K562 (cell line): ENCODE measurements around the gene CNPY3. TPM values are rescaled to one million over a fixed set of nuclear protein-coding genes. Genes with fewer than 3 reads are reported as not detected.
A peak's percentile ranks its signal among the peaks of the same experiment; 100 is the strongest.

Experiments used
- BRD4 ChIP-seq: fragments of 200-600 bp; sonication (generic); IDR thresholded peaks from 2 replicates; pipeline ENCODE4 v1.6.1; 2017; ENCODE audit warnings: inconsistent platforms
- CC2D1A ChIP-seq: fragments of 450-650 bp; IDR thresholded peaks from 2 replicates; pipeline ENCODE4 v1.6.1; 2017; ENCODE audit warnings: mild to moderate bottlenecking
- HEY1 ChIP-seq: fragments of 250-450 bp; sonication (Bioruptor Pico); IDR thresholded peaks from 2 replicates; pipeline ENCODE4 v1.5.0; 2020; ENCODE audit warnings: mild to moderate bottlenecking, moderate library complexity, borderline replicate concordance
- HMGN3 ChIP-seq: IDR thresholded peaks from 2 replicates; pipeline ENCODE4 v1.6.1; 2011; ENCODE audit warnings: borderline replicate concordance, low read depth, mild to moderate bottlenecking, mixed read lengths, low read length; ENCODE audit not compliant: insufficient read length; ENCODE audit errors: extremely low read depth
- RB1 ChIP-seq: fragments of 450-650 bp; IDR thresholded peaks from 2 replicates; pipeline ENCODE4 v1.6.1; 2017; ENCODE audit warnings: low read depth, mild to moderate bottlenecking
- SMC3 ChIP-seq: conservative IDR thresholded peaks from 2 replicates; pipeline ENCODE4 v1.6.1; 2011; ENCODE audit warnings: low read depth, low read length, improper control_type of control experiment; ENCODE audit not compliant: insufficient read depth
- SRSF1 ChIP-seq: fragments of 200-400 bp; formaldehyde crosslinking; IDR thresholded peaks from 2 replicates; pipeline ENCODE4 v1.6.1; 2017; ENCODE audit warnings: mild to moderate bottlenecking, low read depth, low read length, moderate library complexity
- XRCC5 ChIP-seq: fragments of 200-400 bp; formaldehyde crosslinking; IDR thresholded peaks from 2 replicates; pipeline ENCODE4 v1.6.1; 2017; ENCODE audit warnings: low read depth, mild to moderate bottlenecking, low read length
- ZFPM2 ChIP-seq: fragments of 250-450 bp; sonication (Bioruptor Pico); IDR thresholded peaks from 2 replicates; pipeline ENCODE4 v1.5.1; 2022; ENCODE audit warnings: mild to moderate bottlenecking
- ZKSCAN1 ChIP-seq: fragments of 150-350 bp; IDR thresholded peaks from 2 replicates; pipeline ENCODE4 v1.6.1; 2016; ENCODE audit warnings: low read depth, low read length
- ZNF384 ChIP-seq: IDR thresholded peaks from 2 replicates; pipeline ENCODE4 v1.6.1; 2012; ENCODE audit warnings: low read depth, low read length, improper control_type of control experiment
- polyA plus RNA-seq, 8 experiments: library from polyadenylated mRNA; depleted of rRNA in 4 of 8; stranded (reverse) in 5 of 8; unstranded in 3 of 8; fragments of >200 nt; fragmentation: Nextera tagmentation in 2 of 8; fragmentation: Illumina TruSeq in 1 of 8; extraction: Ambion mirVana in 2 of 8; extraction: Trizol in 1 of 8; gene quantifications; 2 replicates each; pipeline versions ENCODE4 v1.2.1 to v1.2.3, GENCODE V29; 2011 to 2014; ENCODE audit warnings: inconsistent platforms in 1 of 8, missing spikeins in 1 of 8
- total RNA-seq, 7 experiments: library from RNA; depleted of rRNA in 6 of 7; stranded (reverse); fragments of >200 nt in 6 of 7; fragmentation: Illumina TruSeq in 2 of 7; extraction: Trizol in 2 of 7; gene quantifications; 2 replicates each; pipeline versions ENCODE4 v1.2.1 to v1.2.3, GENCODE V29; 2011 to 2021; ENCODE audit warnings: low replicate concordance in 1 of 7
- TF ChIP-seq, protein P1 (sequence below): fragments of 200-800 bp; sonication (Bioruptor generic); IDR thresholded peaks from 2 replicates; pipeline ENCODE4 v1.6.1; 2017; ENCODE audit warnings: missing genetic modification characterization, missing compliant biosample characterization
- TF ChIP-seq, protein P2 (sequence below): fragments of 200-800 bp; sonication (Bioruptor generic); IDR thresholded peaks from 2 replicates; pipeline ENCODE4 v1.6.1; 2016; ENCODE audit warnings: missing genetic modification characterization, missing compliant biosample characterization
- TF ChIP-seq, protein P3 (sequence below): sonication (generic); formaldehyde crosslinking; IDR thresholded peaks from 2 replicates; pipeline ENCODE4 v1.8.0; 2022; ENCODE audit warnings: mild to moderate bottlenecking, missing genetic modification reagents
- TF ChIP-seq, protein P4 (sequence below): fragments of 250-450 bp; sonication (Bioruptor Pico); IDR thresholded peaks from 2 replicates; pipeline ENCODE4 v1.4.0; 2020; ENCODE audit warnings: borderline replicate concordance
- TF ChIP-seq, protein P5 (sequence below): sonication (generic); formaldehyde crosslinking; IDR thresholded peaks from 2 replicates; pipeline ENCODE4 v1.8.1; 2023; ENCODE audit warnings: mild to moderate bottlenecking, missing genetic modification reagents

The CNPY3 gene
- total and polyA plus RNA-seq, 9 of the 15 experiments (the other 6 are each of a cell fraction or from before 2014, with no cell fraction given) = 2.4 to 37.4 (median 21.2) TPM

DNA sequence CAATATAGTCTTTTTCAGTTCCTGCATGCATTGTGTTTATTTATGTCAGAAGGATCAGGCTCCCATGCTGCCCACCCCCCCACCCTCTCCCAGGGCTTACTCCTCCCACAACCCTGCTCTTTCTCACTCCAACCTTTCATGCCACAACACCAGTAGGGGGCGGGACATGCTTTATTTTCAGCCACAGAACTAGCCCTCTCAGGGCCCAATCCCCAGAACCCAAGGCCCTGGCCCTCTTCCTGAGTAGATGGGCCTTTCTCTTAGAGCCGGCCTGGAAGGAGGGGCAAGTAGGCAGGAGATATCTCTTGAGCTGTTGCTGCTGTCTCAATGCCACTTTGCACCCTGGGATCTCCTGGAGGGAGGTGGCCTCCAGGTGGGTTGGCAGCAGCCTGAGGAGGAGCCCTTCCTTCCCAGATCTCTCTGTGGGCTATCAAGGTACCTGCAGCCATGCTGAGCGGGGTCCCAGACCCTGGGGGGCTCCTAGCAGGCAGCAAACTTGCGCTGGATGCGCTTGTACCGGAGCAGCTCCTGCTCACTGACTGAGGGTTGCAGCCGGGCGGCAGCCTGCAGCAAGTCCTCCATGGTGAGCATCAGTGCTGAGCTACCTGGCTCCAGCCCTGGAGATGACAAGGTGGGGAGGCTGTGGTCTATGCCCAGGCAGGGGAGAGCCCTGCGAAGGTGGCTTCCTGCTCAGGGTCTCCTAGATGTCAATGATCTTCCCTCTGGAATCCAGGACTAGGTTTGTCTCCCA, 34.8 kb downstream of the CNPY3 start (continued):
- TF ChIP-seq, protein P1, sequence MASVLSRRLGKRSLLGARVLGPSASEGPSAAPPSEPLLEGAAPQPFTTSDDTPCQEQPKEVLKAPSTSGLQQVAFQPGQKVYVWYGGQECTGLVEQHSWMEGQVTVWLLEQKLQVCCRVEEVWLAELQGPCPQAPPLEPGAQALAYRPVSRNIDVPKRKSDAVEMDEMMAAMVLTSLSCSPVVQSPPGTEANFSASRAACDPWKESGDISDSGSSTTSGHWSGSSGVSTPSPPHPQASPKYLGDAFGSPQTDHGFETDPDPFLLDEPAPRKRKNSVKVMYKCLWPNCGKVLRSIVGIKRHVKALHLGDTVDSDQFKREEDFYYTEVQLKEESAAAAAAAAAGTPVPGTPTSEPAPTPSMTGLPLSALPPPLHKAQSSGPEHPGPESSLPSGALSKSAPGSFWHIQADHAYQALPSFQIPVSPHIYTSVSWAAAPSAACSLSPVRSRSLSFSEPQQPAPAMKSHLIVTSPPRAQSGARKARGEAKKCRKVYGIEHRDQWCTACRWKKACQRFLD (CRISPR knock-in tag) = no peak
- TF ChIP-seq BRD4 (no peak), ZNF384 (0 out of 2 replicates have a peak, but pooled peaks have one; percentile 15), SMC3 (peak; percentile 74), SRSF1 (no peak), ZFPM2 (CRISPR knock-in tag) (no peak), ZKSCAN1 (no peak), HEY1 (CRISPR knock-in tag) (no peak), XRCC5 (0 out of 2 replicates have a peak, but pooled peaks have one; percentile 72), CC2D1A (peak; percentile 29; the same call in 1 of the 2 replicates), RB1 (no peak), HMGN3 (no peak)
- TF ChIP-seq, protein P2, sequence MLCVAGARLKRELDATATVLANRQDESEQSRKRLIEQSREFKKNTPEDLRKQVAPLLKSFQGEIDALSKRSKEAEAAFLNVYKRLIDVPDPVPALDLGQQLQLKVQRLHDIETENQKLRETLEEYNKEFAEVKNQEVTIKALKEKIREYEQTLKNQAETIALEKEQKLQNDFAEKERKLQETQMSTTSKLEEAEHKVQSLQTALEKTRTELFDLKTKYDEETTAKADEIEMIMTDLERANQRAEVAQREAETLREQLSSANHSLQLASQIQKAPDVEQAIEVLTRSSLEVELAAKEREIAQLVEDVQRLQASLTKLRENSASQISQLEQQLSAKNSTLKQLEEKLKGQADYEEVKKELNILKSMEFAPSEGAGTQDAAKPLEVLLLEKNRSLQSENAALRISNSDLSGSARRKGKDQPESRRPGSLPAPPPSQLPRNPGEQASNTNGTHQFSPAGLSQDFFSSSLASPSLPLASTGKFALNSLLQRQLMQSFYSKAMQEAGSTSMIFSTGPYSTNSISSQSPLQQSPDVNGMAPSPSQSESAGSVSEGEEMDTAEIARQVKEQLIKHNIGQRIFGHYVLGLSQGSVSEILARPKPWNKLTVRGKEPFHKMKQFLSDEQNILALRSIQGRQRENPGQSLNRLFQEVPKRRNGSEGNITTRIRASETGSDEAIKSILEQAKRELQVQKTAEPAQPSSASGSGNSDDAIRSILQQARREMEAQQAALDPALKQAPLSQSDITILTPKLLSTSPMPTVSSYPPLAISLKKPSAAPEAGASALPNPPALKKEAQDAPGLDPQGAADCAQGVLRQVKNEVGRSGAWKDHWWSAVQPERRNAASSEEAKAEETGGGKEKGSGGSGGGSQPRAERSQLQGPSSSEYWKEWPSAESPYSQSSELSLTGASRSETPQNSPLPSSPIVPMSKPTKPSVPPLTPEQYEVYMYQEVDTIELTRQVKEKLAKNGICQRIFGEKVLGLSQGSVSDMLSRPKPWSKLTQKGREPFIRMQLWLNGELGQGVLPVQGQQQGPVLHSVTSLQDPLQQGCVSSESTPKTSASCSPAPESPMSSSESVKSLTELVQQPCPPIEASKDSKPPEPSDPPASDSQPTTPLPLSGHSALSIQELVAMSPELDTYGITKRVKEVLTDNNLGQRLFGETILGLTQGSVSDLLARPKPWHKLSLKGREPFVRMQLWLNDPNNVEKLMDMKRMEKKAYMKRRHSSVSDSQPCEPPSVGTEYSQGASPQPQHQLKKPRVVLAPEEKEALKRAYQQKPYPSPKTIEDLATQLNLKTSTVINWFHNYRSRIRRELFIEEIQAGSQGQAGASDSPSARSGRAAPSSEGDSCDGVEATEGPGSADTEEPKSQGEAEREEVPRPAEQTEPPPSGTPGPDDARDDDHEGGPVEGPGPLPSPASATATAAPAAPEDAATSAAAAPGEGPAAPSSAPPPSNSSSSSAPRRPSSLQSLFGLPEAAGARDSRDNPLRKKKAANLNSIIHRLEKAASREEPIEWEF (CRISPR knock-in tag) = no peak
- TF ChIP-seq, protein P3, sequence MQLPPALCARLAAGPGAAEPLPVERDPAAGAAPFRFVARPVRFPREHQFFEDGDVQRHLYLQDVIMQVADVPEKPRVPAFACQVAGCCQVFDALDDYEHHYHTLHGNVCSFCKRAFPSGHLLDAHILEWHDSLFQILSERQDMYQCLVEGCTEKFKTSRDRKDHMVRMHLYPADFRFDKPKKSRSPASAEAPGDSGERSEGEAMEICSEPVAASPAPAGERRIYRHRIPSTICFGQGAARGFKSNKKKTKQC (CRISPR knock-in tag) = no peak
- TF ChIP-seq, protein P4, sequence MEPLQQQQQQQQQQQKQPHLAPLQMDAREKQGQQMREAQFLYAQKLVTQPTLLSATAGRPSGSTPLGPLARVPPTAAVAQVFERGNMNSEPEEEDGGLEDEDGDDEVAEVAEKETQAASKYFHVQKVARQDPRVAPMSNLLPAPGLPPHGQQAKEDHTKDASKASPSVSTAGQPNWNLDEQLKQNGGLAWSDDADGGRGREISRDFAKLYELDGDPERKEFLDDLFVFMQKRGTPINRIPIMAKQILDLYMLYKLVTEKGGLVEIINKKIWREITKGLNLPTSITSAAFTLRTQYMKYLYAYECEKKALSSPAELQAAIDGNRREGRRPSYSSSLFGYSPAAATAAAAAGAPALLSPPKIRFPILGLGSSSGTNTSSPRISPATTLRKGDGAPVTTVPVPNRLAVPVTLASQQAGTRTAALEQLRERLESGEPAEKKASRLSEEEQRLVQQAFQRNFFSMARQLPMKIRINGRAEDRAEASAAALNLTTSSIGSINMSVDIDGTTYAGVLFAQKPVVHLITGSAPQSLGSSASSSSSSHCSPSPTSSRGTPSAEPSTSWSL (CRISPR knock-in tag) = no peak
- TF ChIP-seq, protein P5, sequence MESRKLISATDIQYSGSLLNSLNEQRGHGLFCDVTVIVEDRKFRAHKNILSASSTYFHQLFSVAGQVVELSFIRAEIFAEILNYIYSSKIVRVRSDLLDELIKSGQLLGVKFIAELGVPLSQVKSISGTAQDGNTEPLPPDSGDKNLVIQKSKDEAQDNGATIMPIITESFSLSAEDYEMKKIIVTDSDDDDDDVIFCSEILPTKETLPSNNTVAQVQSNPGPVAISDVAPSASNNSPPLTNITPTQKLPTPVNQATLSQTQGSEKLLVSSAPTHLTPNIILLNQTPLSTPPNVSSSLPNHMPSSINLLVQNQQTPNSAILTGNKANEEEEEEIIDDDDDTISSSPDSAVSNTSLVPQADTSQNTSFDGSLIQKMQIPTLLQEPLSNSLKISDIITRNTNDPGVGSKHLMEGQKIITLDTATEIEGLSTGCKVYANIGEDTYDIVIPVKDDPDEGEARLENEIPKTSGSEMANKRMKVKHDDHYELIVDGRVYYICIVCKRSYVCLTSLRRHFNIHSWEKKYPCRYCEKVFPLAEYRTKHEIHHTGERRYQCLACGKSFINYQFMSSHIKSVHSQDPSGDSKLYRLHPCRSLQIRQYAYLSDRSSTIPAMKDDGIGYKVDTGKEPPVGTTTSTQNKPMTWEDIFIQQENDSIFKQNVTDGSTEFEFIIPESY (CRISPR knock-in tag) = no peak
